HepG2 (cell line): ENCODE data around the gene PTPRB. TPM values are rescaled to one million over a fixed set of nuclear protein-coding genes. Genes with fewer than 3 reads are reported as not detected.

Source experiments
- CREM ChIP-seq, 2 experiments: sonication (generic) in 1 of 2; formaldehyde crosslinking in 1 of 2; IDR thresholded peaks; 2 replicates each; pipeline versions ENCODE4 v1.4.0 to v1.6.1; 2016 to 2020; ENCODE audit warnings: antibody characterized with exemption in 1 of 2, mild to moderate bottlenecking in 1 of 2, missing genetic modification reagents in 1 of 2
- GABPB1 ChIP-seq: IDR thresholded peaks from 2 replicates; pipeline ENCODE4 v1.6.1; 2016; ENCODE audit warnings: mild to moderate bottlenecking, missing genetic modification reagents, moderate library complexity, missing compliant biosample characterization
- NBN ChIP-seq: fragments of 450-650 bp; conservative IDR thresholded peaks from 2 replicates; pipeline ENCODE4 v1.6.1; 2017
- NFE2 ChIP-seq: sonication (generic); formaldehyde crosslinking; IDR thresholded peaks from 2 replicates; pipeline ENCODE4 v1.4.0; 2020; ENCODE audit warnings: missing genetic modification reagents
- NRL ChIP-seq: sonication (generic); formaldehyde crosslinking; IDR thresholded peaks from 2 replicates; pipeline ENCODE4 v1.5.0; 2020; ENCODE audit warnings: missing genetic modification reagents, mild to moderate bottlenecking, moderate library complexity, borderline replicate concordance
- SOX13 ChIP-seq, 3 experiments: fragments of 450-650 bp in 1 of 3; sonication (generic) in 1 of 3; formaldehyde crosslinking in 1 of 3; IDR thresholded peaks in 2 of 3; conservative IDR thresholded peaks in 1 of 3; 2 replicates each; pipeline versions ENCODE4 v1.5.0 to v1.6.1; 2016 to 2020; ENCODE audit warnings: antibody characterized with exemption in 1 of 3, mild to moderate bottlenecking in 1 of 3, missing compliant biosample characterization in 1 of 3, missing genetic modification reagents in 1 of 3, moderate library complexity in 1 of 3
- SRSF9 ChIP-seq: fragments of 200-400 bp; formaldehyde crosslinking; IDR thresholded peaks from 2 replicates; pipeline ENCODE4 v1.6.1; 2018; ENCODE audit warnings: borderline replicate concordance, mild to moderate bottlenecking, low read depth, low read length; ENCODE audit not compliant: insufficient read depth, poor library complexity, severe bottlenecking
- THAP11 ChIP-seq: IDR thresholded peaks from 2 replicates; pipeline ENCODE4 v1.6.1; 2016; ENCODE audit warnings: missing biosample characterization, missing genetic modification reagents
- ZNF17 ChIP-seq: sonication (generic); formaldehyde crosslinking; IDR thresholded peaks from 2 replicates; pipeline ENCODE4 v1.5.0; 2020; ENCODE audit warnings: mild to moderate bottlenecking, missing genetic modification reagents
- ZNF225 ChIP-seq: sonication (generic); formaldehyde crosslinking; IDR thresholded peaks from 2 replicates; pipeline ENCODE4 v1.4.0; 2020; ENCODE audit warnings: mild to moderate bottlenecking, missing genetic modification reagents
- ZNF264 ChIP-seq: sonication (generic); formaldehyde crosslinking; IDR thresholded peaks from 2 replicates; pipeline ENCODE4 v1.4.0; 2020; ENCODE audit warnings: missing genetic modification reagents
- ZNF484 ChIP-seq: sonication (generic); formaldehyde crosslinking; IDR thresholded peaks from 2 replicates; pipeline ENCODE4 v1.5.1; 2020; ENCODE audit warnings: mild to moderate bottlenecking, low read depth, missing genetic modification reagents, borderline replicate concordance
- polyA plus RNA-seq, 8 experiments: library from polyadenylated mRNA; depleted of rRNA in 3 of 8; stranded (reverse) in 7 of 8; unstranded in 1 of 8; fragments of >200 nt; fragmentation: Illumina TruSeq in 4 of 8; extraction: Trizol in 4 of 8; gene quantifications; 2 replicates each; pipeline versions ENCODE4 v1.2.1 to v1.2.3, GENCODE V29; 2011 to 2016; ENCODE audit warnings: low read depth in 4 of 8, missing spikeins in 1 of 8, mixed read lengths in 1 of 8; ENCODE audit not compliant: insufficient read depth in 1 of 8
- total RNA-seq, 5 experiments: library from RNA; depleted of rRNA; stranded (reverse); fragments of >200 nt; fragmentation: Illumina TruSeq; extraction: Trizol; gene quantifications; 2 replicates each; pipeline ENCODE4 v1.2.3, GENCODE V29; 2016; ENCODE audit warnings: low read depth in 1 of 5
- TF ChIP-seq, protein P1 (sequence below): sonication (generic); formaldehyde crosslinking; IDR thresholded peaks from 2 replicates; pipeline ENCODE4 v1.4.0; 2020; ENCODE audit warnings: missing genetic modification reagents, mild to moderate bottlenecking, borderline replicate concordance
- TF ChIP-seq, protein P2 (sequence below), 2 experiments: sonication (generic) in 1 of 2; formaldehyde crosslinking in 1 of 2; IDR thresholded peaks; 2 replicates each; pipeline versions ENCODE4 v1.6.1 to v1.9.0; 2014 to 2022; ENCODE audit warnings: antibody characterized with exemption in 1 of 2, borderline replicate concordance in 1 of 2, inconsistent platforms in 1 of 2, low read depth in 1 of 2, missing genetic modification reagents in 1 of 2
- TF ChIP-seq, protein P3 (sequence below): IDR thresholded peaks from 2 replicates; pipeline ENCODE4 v1.4.0; 2020; ENCODE audit warnings: mild to moderate bottlenecking, missing genetic modification reagents

PTPRB gene
- total and polyA plus RNA-seq, 2 of the 13 experiments (the other 11 are each of a cell fraction or from before 2014, with no cell fraction given) = 0.02 to 0.07 TPM

DNA sequence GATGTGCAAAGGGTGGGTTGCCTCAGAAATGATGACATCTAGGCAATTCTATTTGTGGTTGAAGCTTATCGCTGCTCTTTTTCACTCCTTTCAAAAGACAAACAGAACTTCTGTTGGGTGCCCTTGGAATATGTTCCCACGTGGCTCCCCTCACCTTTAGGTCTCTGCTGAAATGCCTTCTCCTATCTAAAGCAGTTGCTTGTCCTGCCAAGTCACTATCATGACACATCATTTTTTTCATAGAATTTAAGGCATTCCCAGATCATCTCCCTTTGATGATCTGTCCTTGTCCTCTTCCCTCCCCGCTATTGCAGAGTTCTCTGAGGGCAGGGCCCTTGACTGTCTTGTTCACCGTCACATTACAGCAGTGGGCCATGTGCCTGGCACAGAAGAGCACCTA is 75.7 kb downstream of the PTPRB start (continued):
- TF ChIP-seq, protein P1, sequence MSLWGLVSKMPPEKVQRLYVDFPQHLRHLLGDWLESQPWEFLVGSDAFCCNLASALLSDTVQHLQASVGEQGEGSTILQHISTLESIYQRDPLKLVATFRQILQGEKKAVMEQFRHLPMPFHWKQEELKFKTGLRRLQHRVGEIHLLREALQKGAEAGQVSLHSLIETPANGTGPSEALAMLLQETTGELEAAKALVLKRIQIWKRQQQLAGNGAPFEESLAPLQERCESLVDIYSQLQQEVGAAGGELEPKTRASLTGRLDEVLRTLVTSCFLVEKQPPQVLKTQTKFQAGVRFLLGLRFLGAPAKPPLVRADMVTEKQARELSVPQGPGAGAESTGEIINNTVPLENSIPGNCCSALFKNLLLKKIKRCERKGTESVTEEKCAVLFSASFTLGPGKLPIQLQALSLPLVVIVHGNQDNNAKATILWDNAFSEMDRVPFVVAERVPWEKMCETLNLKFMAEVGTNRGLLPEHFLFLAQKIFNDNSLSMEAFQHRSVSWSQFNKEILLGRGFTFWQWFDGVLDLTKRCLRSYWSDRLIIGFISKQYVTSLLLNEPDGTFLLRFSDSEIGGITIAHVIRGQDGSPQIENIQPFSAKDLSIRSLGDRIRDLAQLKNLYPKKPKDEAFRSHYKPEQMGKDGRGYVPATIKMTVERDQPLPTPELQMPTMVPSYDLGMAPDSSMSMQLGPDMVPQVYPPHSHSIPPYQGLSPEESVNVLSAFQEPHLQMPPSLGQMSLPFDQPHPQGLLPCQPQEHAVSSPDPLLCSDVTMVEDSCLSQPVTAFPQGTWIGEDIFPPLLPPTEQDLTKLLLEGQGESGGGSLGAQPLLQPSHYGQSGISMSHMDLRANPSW (CRISPR knock-in tag) = no peak
- TF ChIP-seq GABPB1 (CRISPR knock-in tag) = no peak
- no peak for TF ChIP-seq SRSF9
- no peak for TF ChIP-seq ZNF225 (CRISPR knock-in tag)
- no peak for TF ChIP-seq SOX13 (IDR thresholded peaks at IDR 0.05)
- TF ChIP-seq SOX13 (CRISPR knock-in tag; conservative IDR thresholded peaks at IDR 0.05 in 1 of 2, IDR thresholded peaks at IDR 0.05 in 1 of 2) = peak in 1 of 2 experiments; percentile 34; a peak in 1 of 4 replicates
- no peak for TF ChIP-seq THAP11 (CRISPR knock-in tag)
- peak; percentile 50; the same call in 1 of the 2 replicates for TF ChIP-seq NFE2 (CRISPR knock-in tag)
- peak; percentile 18; the same call in 1 of the 2 replicates for TF ChIP-seq CREM (IDR thresholded peaks at IDR 0.05)
- TF ChIP-seq CREM (CRISPR knock-in tag; IDR thresholded peaks at IDR 0.05) = no peak
- TF ChIP-seq ZNF264 (CRISPR knock-in tag) = no peak
- TF ChIP-seq, protein P2, sequence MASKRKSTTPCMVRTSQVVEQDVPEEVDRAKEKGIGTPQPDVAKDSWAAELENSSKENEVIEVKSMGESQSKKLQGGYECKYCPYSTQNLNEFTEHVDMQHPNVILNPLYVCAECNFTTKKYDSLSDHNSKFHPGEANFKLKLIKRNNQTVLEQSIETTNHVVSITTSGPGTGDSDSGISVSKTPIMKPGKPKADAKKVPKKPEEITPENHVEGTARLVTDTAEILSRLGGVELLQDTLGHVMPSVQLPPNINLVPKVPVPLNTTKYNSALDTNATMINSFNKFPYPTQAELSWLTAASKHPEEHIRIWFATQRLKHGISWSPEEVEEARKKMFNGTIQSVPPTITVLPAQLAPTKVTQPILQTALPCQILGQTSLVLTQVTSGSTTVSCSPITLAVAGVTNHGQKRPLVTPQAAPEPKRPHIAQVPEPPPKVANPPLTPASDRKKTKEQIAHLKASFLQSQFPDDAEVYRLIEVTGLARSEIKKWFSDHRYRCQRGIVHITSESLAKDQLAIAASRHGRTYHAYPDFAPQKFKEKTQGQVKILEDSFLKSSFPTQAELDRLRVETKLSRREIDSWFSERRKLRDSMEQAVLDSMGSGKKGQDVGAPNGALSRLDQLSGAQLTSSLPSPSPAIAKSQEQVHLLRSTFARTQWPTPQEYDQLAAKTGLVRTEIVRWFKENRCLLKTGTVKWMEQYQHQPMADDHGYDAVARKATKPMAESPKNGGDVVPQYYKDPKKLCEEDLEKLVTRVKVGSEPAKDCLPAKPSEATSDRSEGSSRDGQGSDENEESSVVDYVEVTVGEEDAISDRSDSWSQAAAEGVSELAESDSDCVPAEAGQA (IDR thresholded peaks at IDR 0.05; ENCODE audit: low read depth) = no peak
- TF ChIP-seq, protein P2 (CRISPR knock-in tag; IDR thresholded peaks at IDR 0.05; ENCODE audit: borderline replicate concordance) = no peak
- TF ChIP-seq NBN = no peak
- TF ChIP-seq, protein P3, sequence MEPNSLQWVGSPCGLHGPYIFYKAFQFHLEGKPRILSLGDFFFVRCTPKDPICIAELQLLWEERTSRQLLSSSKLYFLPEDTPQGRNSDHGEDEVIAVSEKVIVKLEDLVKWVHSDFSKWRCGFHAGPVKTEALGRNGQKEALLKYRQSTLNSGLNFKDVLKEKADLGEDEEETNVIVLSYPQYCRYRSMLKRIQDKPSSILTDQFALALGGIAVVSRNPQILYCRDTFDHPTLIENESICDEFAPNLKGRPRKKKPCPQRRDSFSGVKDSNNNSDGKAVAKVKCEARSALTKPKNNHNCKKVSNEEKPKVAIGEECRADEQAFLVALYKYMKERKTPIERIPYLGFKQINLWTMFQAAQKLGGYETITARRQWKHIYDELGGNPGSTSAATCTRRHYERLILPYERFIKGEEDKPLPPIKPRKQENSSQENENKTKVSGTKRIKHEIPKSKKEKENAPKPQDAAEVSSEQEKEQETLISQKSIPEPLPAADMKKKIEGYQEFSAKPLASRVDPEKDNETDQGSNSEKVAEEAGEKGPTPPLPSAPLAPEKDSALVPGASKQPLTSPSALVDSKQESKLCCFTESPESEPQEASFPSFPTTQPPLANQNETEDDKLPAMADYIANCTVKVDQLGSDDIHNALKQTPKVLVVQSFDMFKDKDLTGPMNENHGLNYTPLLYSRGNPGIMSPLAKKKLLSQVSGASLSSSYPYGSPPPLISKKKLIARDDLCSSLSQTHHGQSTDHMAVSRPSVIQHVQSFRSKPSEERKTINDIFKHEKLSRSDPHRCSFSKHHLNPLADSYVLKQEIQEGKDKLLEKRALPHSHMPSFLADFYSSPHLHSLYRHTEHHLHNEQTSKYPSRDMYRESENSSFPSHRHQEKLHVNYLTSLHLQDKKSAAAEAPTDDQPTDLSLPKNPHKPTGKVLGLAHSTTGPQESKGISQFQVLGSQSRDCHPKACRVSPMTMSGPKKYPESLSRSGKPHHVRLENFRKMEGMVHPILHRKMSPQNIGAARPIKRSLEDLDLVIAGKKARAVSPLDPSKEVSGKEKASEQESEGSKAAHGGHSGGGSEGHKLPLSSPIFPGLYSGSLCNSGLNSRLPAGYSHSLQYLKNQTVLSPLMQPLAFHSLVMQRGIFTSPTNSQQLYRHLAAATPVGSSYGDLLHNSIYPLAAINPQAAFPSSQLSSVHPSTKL = peak; percentile 64
- no peak for TF ChIP-seq ZNF484
- no peak for TF ChIP-seq NRL (CRISPR knock-in tag)
- no peak for TF ChIP-seq ZNF17 (CRISPR knock-in tag)
